MCF 10A (cell line): ENCODE results near the gene SIN3B. TPM values are rescaled to one million over a fixed set of nuclear protein-coding genes. Genes with fewer than 3 reads are reported as not detected.

Experiments
- BruUV-seq: library from RNA; stranded (reverse); fragments of 400-500 nt; replicated peaks from 2 replicates; lab custom pipeline; 2021; lab: Mats Ljungman, UMichigan
- CTCF ChIA-PET: fragments of 300-600 bp; sonication (Branson Sonifier 250); formaldehyde crosslinking; extraction: SDS; loops from one replicate; lab custom pipeline; 2021; ENCODE audit warnings: antibody characterized with exemption, inconsistent platforms; lab: Yijun Ruan, JAX
- POLR2A ChIA-PET: fragments of 300-600, 350-650 bp; sonication (Branson Sonifier 250); formaldehyde crosslinking; extraction: SDS; loops from one replicate; lab custom pipeline; 2020; ENCODE audit warnings: antibody characterized with exemption, inconsistent platforms; lab: Yijun Ruan, JAX
- DNase-seq: peaks from one replicate; pipeline ENCODE4 v3.0.0-alpha.2; 2018; ENCODE audit not compliant: unreplicated experiment
- H3K27ac Mint-ChIP-seq: one replicate; pipeline ENCODE4 v1.8.0; 2022; ENCODE audit warnings: mild to moderate bottlenecking, low read depth, mixed read lengths; ENCODE audit not compliant: unreplicated experiment
- H3K27me3 Mint-ChIP-seq: one replicate; pipeline ENCODE4 v1.8.0; 2022; ENCODE audit warnings: mixed read lengths; ENCODE audit not compliant: insufficient read depth, unreplicated experiment
- H3K36me3 Mint-ChIP-seq: one replicate; pipeline ENCODE4 v1.8.0; 2022; ENCODE audit warnings: mild to moderate bottlenecking, moderate library complexity, mixed read lengths; ENCODE audit not compliant: insufficient read depth, unreplicated experiment
- H3K4me1 Mint-ChIP-seq: one replicate; pipeline ENCODE4 v1.8.0; 2022; ENCODE audit warnings: mixed read lengths; ENCODE audit not compliant: insufficient read depth, unreplicated experiment
- H3K4me3 Mint-ChIP-seq: one replicate; pipeline ENCODE4 v1.8.0; 2022; ENCODE audit warnings: mild to moderate bottlenecking, moderate library complexity, mixed read lengths; ENCODE audit not compliant: unreplicated experiment
- H3K9me3 Mint-ChIP-seq: one replicate; pipeline ENCODE4 v1.8.0; 2022; ENCODE audit warnings: mixed read lengths; ENCODE audit not compliant: unreplicated experiment
- CTCF ChIP-seq: fragments of 200-600 bp; IDR thresholded peaks from one replicate; pipeline ENCODE4 v1.8.0; 2022; ENCODE audit warnings: antibody characterized with exemption, mild to moderate bottlenecking; ENCODE audit not compliant: unreplicated experiment
- intact Hi-C: fragments of 100-400 bp; cut with micrococcal nuclease; formaldehyde crosslinking; loops from 2 replicates; pipeline ENCODE4 v1.14.1; 2022
- total RNA-seq: library from RNA; stranded (reverse); gene quantifications from 2 replicates; pipeline ENCODE4 v1.2.3, GENCODE V29; 2022

The SIN3B gene
- total RNA-seq, 1 experiment from 2014 or later = 56.0 TPM

- no peak for TF ChIP-seq CTCF
- ChIA-PET POLR2A (interaction anchor here (1.1 kb wide), 1 partner anchor 24 kb away, joined by 4 read pairs; no protein-coding TSS in a partner anchor), CTCF (interaction anchor here (0.6 kb wide), 1 partner anchor 127 kb away, joined by 3 read pairs; no protein-coding TSS in a partner anchor)
- Mint-ChIP-seq H3K9me3 (no peaks in the 10 kb centered on the region), H3K4me1 (no peaks in the 10 kb centered on the region), H3K27me3 (no peaks in the 10 kb centered on the region), H3K27ac (peak overlapping the region; percentile 31), H3K4me3 (peak overlapping the region; percentile 72), H3K36me3 (no peaks in the 10 kb centered on the region)
- intact Hi-C loops = loop anchor here (1.0 to 5.0 kb wide), 2 partner anchors 69 to 182 kb away; partner anchors contain the start of gene SIN3B
- no TSS peak for BruUV-seq
- DNase-seq = no peak
These were observed 67.2 kb downstream of the SIN3B start for GRCh38 chr19:16896146-16897028.

- intact Hi-C loops = loop anchor here (1.0 to 5.0 kb wide), 2 partner anchors 70 to 183 kb away; partner anchors contain the start of gene SIN3B
- CTCF ChIA-PET = no interaction called here
These were observed 68.0 kb downstream of the SIN3B start for GRCh38 chr19:16897029-16897855.

GRCh38 chr19:16897856-16898161, 68.6 kb downstream of the SIN3B start:
- Mint-ChIP-seq H3K27ac (no peak overlapping the region), H3K9me3 (no peaks in the 10 kb centered on the region), H3K4me3 (peak overlapping the region; percentile 72), H3K36me3 (no peaks in the 10 kb centered on the region), H3K27me3 (no peaks in the 10 kb centered on the region), H3K4me1 (no peaks in the 10 kb centered on the region)
- POLR2A ChIA-PET = no interaction called here
- CTCF ChIA-PET = no interaction called here
- DNase-seq = no peak
- no TSS peak for BruUV-seq
- intact Hi-C loops = loop anchor here (1.0 to 5.0 kb wide), 3 partner anchors 71 to 184 kb away; partner anchors contain the start of gene SIN3B
- no peak for TF ChIP-seq CTCF

More at GRCh38 chr19:16897029-16897855, 68.0 kb downstream of the SIN3B start:
- Mint-ChIP-seq H3K27me3 (no peaks in the 10 kb centered on the region), H3K9me3 (no peaks in the 10 kb centered on the region), H3K27ac (peak overlapping the region; percentile 31), H3K4me1 (no peaks in the 10 kb centered on the region), H3K4me3 (peak overlapping the region; percentile 72), H3K36me3 (no peaks in the 10 kb centered on the region)
- no TSS peak for BruUV-seq
- peak; percentile 86 for DNase-seq
- POLR2A ChIA-PET = no interaction called here
- TF ChIP-seq CTCF = no peak
